GM12892 (cell line): ENCODE results near the gene ACOT7.

ENCODE experiments used
- POLR2A ChIP-seq: IDR thresholded peaks from 2 replicates; pipeline ENCODE4 v1.6.1; 2011; ENCODE audit warnings: low read depth, low read length, control low read depth
- POLR2AphosphoS5 ChIP-seq: IDR thresholded peaks from 2 replicates; pipeline ENCODE4 v1.6.1; 2011; ENCODE audit warnings: low read depth, low read length, control low read depth
- TAF1 ChIP-seq: IDR thresholded peaks from 2 replicates; pipeline ENCODE4 v1.6.1; 2011; ENCODE audit warnings: low read depth, mild to moderate bottlenecking, control low read depth, low read length, borderline replicate concordance

- TF ChIP-seq TAF1 (no peak), POLR2A (no peak), POLR2AphosphoS5 (no peak)
These were observed 92.0 kb downstream of the ACOT7 start for GRCh38 chr1:6301526-6301925.
